ENCODE data around the gene PSMD11.

DNA sequence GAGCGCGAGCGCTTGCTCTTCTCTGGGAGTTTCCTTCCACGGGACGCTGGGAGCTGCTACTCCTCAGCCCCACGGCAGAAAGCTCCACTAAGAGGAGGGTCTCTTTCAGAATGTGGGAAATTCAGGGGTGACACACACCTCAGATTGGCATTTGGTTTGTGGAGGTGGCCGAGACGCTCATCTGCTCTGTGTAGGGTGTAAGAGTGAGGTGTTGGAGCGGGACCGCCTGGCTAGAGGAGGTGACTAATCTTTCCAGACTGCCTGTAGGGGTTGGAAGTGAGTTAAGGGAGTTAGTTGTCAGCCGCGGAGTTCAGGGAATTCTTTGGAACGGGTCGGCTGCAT, 735 bp downstream of the PSMD11 start:
- TF ChIP-seq EZH2phosphoT487 (IDR thresholded peaks at IDR 0.05; ENCODE audit: insufficient read depth, low read depth), result no peak
- TF ChIP-seq EZH2 (IDR thresholded peaks at IDR 0.05; ENCODE audit: insufficient read depth, poor library complexity, severe bottlenecking), result no peak

Measured in GM23248 (cell line).